ENCODE measurements around the gene LYZL6.
"Not testable (repeated sequence)": the region's sequence is repeated elsewhere in the genome, so short reads cannot be mapped to it uniquely, and the experiment has no call there.

Gene LYZL6

DNA sequence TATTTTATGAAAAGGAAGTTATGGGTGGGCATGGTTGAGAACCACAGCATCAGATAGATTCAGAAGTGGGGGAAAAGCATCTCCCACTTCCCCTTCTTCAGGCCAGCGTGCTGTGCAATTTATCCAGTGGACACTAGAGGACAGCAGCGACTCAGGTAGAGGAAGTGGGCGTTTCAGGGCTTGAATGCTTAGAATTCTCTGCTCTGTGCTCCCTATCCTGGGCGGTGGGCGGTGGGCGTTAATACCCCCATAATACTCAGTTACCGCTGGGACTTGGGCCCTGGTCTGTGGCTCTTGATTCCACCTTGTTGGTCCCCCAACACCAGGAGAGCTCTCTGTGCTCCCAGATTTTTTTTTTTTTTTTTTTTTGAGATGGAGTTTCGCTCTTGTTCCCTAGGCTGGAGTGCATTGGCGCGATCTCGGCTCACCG lies 3.7 kb upstream of the LYZL6 start:
- DNase-seq (ENCODE audit: low spot score), result peak; percentile 59

- DNase-seq (ENCODE audit: low spot score), result peak; percentile 6
Measured at GRCh38 chr17:35944151-35944550, 638 bp upstream of the LYZL6 start.

DNA sequence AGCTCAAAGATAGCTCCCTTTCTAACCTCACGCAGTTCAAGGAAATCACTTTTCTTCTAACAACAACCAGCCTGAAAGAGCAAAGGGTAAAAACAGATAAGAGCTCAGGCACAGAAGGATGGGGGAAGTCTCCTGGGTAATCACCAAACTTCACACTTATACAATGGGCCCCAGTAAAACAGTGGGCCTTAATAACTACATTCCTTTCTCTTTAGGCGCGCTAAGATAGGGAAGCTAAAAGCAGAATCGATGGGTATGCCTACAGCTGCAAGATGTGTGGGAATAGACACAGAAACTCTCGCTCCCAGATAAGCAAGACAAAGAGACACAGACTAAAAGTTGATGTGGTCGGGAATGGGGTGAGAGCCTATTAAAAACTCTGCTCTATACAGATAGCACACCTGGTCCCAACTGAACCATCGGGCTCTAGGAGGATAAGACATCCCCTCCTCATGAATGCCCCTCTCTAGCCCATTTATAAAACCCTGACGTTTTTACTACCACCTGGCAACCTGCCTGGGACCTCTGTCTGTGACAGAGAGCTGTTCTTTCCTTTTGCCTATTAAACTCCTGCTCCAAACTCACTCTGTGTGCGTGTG lies 826 bp downstream of the LYZL6 start:
- DNase-seq (ENCODE audit: low spot score), result no peak

DNA sequence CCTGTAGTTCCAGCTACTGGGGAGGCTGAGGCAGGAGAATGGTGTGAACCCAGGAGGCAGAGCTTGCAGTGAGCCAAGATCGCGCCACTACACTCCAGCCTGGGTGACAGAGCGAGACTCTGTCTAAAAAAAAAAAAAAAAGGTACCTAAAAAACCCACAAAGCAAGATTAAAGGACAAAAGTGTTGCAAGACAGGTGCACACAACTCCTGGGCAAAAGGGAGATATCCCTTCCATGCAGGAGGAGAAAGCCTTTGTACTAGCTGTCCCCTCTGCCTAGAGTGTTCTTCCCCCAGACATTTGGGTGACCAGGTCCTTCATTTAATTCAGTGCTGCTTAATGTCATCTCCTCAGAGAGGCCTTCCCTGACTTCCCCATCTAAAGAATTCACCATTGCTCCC lies 5.0 kb downstream of the LYZL6 start:
- not testable (repeated sequence) for DNase-seq (ENCODE audit: low spot score)

GRCh38 chr17:35936063-35936462 lies 7.5 kb downstream of the LYZL6 start:
- no peak for DNase-seq (ENCODE audit: low spot score)

DNA sequence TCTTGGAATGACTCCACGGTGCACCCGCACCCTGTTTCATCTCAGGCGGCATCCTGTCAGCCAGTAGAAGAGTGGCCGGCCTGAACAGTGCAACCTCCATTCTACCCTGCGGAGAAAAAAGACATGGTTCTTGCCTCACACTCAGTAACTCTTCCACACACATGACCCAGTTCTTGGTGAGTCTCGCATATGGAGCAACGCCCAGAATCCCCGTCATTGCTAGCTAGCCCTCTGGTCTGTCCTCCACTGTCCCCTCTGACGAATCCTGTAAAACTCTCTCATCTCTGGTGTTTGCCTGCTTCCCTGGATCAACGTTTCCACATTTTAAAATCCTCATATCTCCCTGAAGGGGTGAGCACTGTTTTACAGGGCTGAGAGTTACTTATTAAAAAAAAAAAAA lies 8.8 kb downstream of the LYZL6 start:
- DNase-seq (ENCODE audit: low spot score), result no peak

DNA sequence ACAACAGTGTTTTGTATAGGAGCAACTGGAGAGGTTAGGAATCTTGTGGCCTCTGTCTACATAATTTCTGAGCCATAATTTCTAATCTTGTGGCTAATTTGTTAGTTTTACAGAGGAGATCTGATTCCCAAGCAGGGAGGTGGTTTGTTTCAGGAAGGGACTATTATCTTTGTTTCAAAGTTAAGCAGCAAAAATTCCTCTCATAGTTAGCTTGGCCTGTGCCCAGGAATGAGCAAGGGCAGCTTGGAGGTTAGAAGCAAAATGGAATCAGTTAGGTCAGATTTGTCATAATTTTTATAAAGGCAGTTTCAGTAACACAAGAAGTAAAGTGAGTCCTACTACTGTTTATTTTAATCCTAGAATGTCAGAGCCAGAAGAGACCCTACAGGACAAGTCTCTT lies 10.9 kb downstream of the LYZL6 start:
- DNase-seq (ENCODE audit: low spot score), result no peak

DNA sequence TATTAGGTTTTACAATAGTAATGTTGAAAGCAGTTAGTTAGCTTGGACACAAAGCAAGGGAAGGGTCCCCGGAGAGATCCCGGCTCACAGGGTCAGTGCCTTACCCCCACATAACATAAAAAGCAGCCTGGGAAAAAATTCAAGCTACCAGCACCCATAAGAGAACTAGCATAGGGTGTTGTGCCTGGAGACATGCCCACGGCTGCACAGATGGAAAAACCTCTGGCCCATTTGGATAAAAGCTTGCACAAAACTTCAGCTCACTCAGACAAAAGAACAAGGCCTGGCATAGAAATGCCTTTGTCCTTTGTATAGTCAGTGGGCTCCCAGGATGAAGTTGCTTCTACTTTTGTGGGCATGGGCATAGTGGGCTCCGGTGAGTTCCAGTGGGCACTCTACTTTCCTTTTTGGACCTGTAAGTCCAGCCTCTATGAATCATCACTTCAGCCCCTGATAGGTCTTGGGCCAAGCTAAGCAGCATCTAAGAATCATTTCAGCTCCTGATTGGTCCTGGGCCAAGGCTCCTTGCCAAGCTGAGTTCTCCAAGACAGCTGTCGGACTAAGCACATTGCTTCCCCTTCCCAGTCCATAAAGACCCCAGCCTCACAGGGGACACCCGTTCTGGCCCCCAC lies 11.6 kb downstream of the LYZL6 start:
- no peak for DNase-seq (ENCODE audit: low spot score)

GRCh38 chr17:35930211-35931065 lies 13.1 kb downstream of the LYZL6 start, which contains the start of gene RDM1:
TSS of gene RDM1 (minus strand) at chr17:35930773. CDS start at chr17:35930727, 46 bp downstream.
- DNase-seq (ENCODE audit: low spot score), result peak; percentile 78

DNA sequence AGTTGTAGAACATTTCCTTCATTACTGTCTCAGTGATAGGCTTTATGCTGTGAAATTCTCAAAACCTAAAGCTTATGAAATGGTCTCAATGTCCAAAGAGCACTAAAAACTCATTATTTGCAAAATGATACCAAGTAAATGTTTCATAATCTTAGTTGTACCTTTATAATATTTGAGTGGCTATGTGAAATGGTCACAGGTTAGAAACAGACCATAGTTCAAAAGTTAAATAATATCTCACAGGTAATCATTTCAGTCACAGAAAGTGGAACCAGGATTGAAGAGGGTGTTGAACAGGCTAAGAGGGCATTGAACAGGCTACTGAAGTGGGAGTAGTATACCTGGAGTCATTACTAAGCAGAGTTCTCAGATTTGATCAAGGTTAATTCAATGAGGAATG lies 15.8 kb downstream of the LYZL6 start:
- DNase-seq (ENCODE audit: low spot score), result no peak

DNA sequence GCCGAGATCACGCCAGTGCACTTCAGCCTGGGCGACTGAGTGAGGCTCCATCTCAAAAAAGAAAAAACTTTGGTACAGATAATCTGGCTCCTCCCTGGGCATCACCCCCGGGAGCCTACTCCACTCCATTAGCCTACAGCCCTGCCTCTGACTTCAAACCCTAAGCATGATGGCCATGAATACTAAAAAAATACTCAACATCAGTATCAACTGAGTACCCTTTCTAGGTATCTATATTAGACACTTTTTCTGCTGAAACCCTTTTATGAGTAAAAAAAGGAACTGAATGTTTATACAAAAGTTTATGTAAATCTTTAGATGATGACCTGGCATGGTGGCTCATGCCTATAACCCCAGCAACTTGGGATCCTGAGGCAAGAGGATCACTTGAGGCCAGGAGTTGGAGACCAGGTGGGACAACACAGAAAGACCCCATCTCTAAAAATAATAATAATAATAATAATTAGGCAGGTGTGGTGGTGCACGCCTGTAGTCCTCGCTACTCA lies 19.9 kb downstream of the LYZL6 start:
- no peak for DNase-seq (ENCODE audit: low spot score)

- DNase-seq (ENCODE audit: low spot score), result no peak
Measured at GRCh38 chr17:35920229-35920628, 23.3 kb downstream of the LYZL6 start.

DNA sequence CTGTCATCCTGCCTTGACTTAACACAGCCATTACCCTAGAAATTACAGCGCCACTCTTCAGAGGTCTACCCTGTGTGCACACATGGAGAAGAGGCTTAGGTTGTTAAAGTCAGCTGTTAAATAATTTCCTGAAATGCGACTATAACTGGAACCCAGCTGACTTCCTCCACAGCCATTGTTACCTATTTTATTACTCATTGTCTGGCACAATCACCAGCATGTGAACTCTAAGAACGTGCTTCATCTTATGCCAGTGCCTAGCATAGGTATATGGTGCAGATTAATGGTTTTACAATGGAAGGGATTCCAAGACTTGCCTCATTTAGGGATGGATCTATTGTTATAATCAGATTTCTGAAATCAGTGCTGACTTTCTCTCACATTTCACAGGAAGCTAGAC lies 24.8 kb downstream of the LYZL6 start:
- DNase-seq (ENCODE audit: low spot score), result no peak

GRCh38 chr17:35917519-35918213 lies 25.8 kb downstream of the LYZL6 start:
- no peak for DNase-seq (ENCODE audit: low spot score)

GRCh38 chr17:35915153-35915964 lies 28.2 kb downstream of the LYZL6 start:
- no peak for DNase-seq (ENCODE audit: low spot score)

- DNase-seq (ENCODE audit: low spot score), result no peak
Measured at GRCh38 chr17:35914354-35914753, 29.2 kb downstream of the LYZL6 start.

- no peak for DNase-seq (ENCODE audit: low spot score)
Measured at GRCh38 chr17:35913609-35914008, 29.9 kb downstream of the LYZL6 start.

- no peak for DNase-seq (ENCODE audit: low spot score)
Measured at GRCh38 chr17:35912942-35913341, 30.6 kb downstream of the LYZL6 start.

DNA sequence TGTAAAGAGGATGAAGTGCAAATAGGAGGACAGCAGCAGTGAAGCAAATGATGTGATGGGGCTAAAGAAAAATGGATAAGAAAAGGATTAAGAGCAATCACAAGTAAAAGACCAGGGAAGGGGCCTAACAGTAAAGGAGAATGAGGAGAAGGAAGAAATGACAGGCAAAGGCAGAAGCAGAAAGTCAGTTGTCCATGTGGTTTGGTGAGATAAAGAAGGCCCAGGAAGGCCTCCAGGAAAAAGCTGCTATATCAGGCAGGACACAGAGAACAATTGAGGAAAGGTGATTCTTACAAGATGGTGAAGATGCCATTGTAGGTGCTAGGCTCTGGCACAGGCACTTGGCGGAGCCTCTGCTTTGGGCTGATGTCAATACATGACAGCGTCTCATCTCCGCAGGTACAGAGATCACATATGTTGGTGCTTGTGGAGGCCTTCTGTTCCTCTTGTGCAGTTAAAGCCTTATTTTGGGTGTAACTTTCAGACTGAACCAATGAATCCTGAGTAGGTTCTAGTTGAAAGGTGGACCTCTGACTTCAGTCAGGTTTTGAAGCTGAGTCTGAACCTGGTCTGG lies 31.1 kb downstream of the LYZL6 start:
- DNase-seq (ENCODE audit: low spot score), result no peak

- no peak for DNase-seq (ENCODE audit: low spot score)
Measured at GRCh38 chr17:35909408-35909807, 34.1 kb downstream of the LYZL6 start.

DNA sequence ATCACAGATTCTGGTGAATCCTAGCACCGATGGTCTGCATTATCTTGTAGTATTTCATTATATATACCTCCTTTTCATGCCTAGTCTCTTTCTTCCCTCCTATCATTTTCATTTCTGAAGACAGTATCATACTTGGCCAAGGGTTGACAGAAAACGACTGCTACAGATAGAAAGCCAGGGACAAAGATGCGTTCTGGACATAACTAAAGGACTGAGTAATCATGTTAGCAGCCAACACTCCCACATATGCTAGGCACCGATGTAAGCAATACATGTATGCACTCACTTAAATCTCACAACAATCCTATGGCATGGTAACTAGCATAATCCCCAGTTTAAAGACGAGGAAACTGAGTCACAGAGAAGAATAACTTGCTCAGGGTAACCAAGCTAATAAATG lies 35.8 kb downstream of the LYZL6 start:
- DNase-seq (ENCODE audit: low spot score), result no peak

Data from SW480 (cell line).